ENCODE data around the gene STAT3. TPM values are rescaled to one million over a fixed set of nuclear protein-coding genes. Genes with fewer than 3 reads are reported as not detected.
"Not testable (repeated sequence)": the region's sequence is repeated elsewhere in the genome, so short reads cannot be mapped to it uniquely, and the experiment has no call there.

Gene STAT3
- total RNA-seq, 2 donors from 2014 or later, result 105 to 150 TPM

DNA sequence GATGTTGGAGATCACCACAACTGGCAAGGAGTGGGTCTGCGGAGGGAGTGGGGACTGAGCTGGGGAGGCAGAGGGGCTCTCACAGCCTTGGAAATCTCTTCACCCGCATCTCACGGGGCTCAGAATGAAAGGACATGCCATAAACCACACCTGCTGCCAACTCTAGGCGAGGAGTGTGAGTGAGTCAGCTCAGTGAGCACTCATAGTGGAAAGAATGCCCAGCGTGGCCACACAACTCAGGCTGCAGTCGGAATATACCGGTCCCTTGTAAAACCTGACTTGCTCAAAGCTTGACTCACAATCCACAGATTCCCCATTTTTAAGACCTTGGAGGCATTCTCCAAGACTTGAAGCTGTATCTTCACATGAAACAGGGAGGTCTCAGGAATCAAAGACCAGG is 63.2 kb downstream of the STAT3 start:
- no peak overlapping the region for H3K27ac ChIP-seq
- TF ChIP-seq, protein P1, sequence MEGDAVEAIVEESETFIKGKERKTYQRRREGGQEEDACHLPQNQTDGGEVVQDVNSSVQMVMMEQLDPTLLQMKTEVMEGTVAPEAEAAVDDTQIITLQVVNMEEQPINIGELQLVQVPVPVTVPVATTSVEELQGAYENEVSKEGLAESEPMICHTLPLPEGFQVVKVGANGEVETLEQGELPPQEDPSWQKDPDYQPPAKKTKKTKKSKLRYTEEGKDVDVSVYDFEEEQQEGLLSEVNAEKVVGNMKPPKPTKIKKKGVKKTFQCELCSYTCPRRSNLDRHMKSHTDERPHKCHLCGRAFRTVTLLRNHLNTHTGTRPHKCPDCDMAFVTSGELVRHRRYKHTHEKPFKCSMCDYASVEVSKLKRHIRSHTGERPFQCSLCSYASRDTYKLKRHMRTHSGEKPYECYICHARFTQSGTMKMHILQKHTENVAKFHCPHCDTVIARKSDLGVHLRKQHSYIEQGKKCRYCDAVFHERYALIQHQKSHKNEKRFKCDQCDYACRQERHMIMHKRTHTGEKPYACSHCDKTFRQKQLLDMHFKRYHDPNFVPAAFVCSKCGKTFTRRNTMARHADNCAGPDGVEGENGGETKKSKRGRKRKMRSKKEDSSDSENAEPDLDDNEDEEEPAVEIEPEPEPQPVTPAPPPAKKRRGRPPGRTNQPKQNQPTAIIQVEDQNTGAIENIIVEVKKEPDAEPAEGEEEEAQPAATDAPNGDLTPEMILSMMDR (IDR thresholded peaks at IDR 0.05), result no peak
- H3K36me3 ChIP-seq, result peaks cover 90% of the 10 kb centered on the region
- no peak for DNase-seq (ENCODE audit: low spot score)
- no peaks in the 10 kb centered on the region for H3K9me3 ChIP-seq
- H3K27me3 ChIP-seq, result no peaks in the 10 kb centered on the region
- no peak overlapping the region for H3K4me3 ChIP-seq
- H3K4me1 ChIP-seq, result peaks cover 0 to 18% of the 10 kb centered on the region in 2 donors

DNA sequence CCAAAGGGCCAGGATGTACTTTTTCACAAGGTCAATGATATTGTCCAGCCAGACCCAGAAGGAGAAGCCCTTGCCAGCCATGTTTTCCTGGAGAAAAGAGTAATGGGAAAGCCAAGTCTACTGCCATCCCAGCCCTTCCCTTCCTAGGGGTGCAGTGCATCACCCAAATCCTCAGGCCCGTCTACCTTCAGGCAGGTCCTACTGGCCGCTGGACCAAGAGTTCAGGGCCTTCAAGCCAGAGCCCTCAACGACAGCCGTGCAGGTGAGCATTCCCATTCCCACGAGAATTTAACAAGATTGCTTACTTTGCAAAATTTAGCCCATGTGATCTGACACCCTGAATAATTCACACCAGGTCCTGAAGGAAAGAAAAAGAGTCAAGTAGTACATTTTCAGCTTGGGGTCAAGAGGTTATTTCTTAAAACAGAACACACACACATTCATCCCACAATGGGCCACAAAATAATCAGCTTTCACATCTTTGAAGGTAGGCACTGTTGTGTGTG is 64.9 kb downstream of the STAT3 start:
- H3K4me3 ChIP-seq, result no peak overlapping the region
- H3K9me3 ChIP-seq, result no peaks in the 10 kb centered on the region
- no peak for DNase-seq (ENCODE audit: low spot score)
- H3K36me3 ChIP-seq, result peaks cover 88% of the 10 kb centered on the region
- TF ChIP-seq, protein P1 (IDR thresholded peaks at IDR 0.05), result no peak
- peak overlapping the region in 1 of 2 donors; percentile 36 for H3K27ac ChIP-seq
- no peaks in the 10 kb centered on the region for H3K27me3 ChIP-seq
- peaks cover 0 to 16% of the 10 kb centered on the region in 2 donors for H3K4me1 ChIP-seq

DNA sequence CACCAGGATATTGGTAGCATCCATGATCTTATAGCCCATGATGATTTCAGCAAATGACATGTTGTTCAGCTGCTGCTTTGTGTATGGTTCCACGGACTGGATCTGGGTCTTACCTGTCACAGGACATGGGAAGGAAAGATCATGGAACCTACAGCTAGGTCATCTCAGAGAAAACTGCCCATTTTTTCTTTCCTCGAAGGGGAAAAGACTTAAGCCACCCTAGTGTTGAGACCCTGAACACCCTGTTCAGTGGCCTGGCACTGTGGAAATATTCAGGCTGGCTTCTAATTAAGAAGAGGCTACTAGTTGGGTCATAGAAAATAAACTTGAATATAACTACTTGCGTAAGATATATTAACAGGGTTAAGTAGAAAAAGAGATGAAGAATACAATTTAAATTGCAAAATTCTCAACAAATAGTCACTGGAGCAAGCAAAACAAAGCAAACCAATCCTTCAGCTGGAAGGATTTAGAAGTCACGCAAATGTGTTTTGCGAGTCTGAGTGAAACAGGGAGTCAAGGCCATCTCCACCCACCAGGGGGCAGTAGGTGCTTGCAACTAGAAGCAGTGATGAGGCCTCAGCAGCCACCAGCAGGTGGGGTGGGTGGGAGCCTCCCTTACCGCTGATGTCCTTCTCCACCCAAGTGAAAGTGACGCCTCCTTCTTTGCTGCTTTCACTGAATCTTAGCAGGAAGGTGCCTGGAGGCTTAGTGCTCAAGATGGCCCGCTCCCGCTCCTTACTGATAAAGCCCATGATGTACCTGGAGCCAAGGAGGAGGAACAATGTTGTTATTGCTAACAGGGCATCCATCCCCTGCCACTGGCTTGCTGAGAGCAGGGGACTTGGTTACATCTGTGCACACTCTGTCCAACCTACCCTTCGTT is 65.6 kb downstream of the STAT3 start:
- H3K36me3 ChIP-seq, result peaks cover 86% of the 10 kb centered on the region
- peaks cover 0 to 15% of the 10 kb centered on the region in 2 donors for H3K4me1 ChIP-seq
- H3K4me3 ChIP-seq, result no peak overlapping the region
- H3K9me3 ChIP-seq, result no peaks in the 10 kb centered on the region
- H3K27ac ChIP-seq, result peak overlapping the region in 1 of 2 donors; percentile 36
- TF ChIP-seq, protein P1 (IDR thresholded peaks at IDR 0.05), result peak; percentile 96 to 99
- DNase-seq (ENCODE audit: low spot score), result peak; percentile 96
- no peaks in the 10 kb centered on the region for H3K27me3 ChIP-seq

DNA sequence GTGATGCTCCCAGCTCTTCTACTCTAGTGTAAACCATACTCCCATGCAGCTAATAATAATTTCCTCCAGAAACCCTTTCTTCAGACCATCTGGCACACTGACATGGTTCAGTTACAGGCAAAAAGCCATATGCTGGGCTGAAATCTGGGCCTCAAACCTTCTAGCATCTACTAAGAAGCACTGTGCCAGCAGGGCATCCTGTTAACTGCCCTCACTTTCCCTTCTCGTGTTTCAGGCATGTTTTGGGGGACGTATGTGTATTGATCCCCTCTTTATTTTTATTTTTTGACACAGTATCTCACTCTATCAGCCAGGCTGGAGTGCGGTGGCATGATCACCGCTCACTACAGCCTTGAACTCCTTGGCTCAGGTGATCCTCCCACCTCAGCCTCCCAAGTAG is 66.7 kb downstream of the STAT3 start:
- H3K27ac ChIP-seq, result no peak overlapping the region
- H3K36me3 ChIP-seq, result peaks cover 86% of the 10 kb centered on the region

DNA sequence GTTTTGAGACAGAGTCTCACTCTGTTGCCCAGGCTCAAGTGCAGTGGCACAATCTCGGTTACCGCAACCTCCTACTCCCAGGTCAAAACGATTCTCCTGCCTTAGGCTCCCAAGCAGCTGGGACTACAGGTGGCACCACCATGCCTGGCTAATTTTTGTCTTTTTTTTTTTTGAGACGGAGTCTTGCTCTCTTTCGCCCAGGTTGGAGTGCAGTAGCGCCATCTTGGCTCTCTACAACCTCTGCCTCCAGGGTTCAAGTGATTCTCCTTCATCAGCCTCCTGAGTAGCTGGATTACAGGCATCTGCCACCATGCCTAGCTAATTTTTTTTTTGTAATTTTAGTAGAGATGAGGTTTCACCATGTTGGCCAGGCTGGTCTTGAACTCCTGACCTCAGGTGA is 70.3 kb downstream of the STAT3 start:
- not testable (repeated sequence) for H3K4me3 ChIP-seq; DNase-seq (ENCODE audit: low spot score); H3K27ac ChIP-seq; H3K27me3 ChIP-seq; H3K9me3 ChIP-seq
- Histone ChIP-seq H3K36me3 (peaks cover 85% of the 10 kb centered on the region), H3K4me1 (peaks cover 0 to 17% of the 10 kb centered on the region in 2 donors)

More for the DNA sequence above, 66.7 kb downstream of the STAT3 start:
- DNase-seq (ENCODE audit: low spot score), result no peak
- Histone ChIP-seq H3K9me3 (no peaks in the 10 kb centered on the region), H3K4me1 (peaks cover 0 to 21% of the 10 kb centered on the region in 2 donors), H3K4me3 (no peak overlapping the region), H3K27me3 (no peaks in the 10 kb centered on the region)
- TF ChIP-seq, protein P1 (IDR thresholded peaks at IDR 0.05), result no peak

DNA sequence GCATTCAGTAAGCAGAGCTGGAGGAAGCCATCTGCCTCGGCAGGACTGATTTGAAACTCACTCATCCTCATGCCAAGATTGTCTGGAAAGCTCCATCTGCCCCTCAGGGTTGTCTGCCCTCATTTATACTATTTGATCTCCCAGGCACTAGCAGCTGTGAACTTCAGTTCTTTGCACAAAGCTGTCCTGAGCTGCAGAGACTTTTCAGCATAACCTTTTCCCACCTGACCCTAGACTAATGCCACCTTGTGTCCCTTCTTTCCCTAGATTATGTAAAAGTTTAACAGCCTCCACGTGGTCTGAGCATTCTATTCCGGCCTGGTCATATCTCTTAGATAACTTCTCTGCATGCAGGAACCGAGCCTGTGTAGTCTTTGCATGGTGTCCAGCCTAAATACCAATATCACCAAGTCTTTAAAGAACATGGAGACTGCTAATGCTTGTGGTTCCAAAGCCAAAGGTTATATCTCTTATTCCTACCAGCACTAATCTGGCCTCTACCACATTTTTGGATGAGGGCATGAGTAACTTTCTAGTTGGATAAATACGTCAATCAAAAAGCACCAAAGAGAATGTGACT is 70.9 kb downstream of the STAT3 start:
- no peak overlapping the region for H3K4me3 ChIP-seq
- H3K9me3 ChIP-seq, result no peaks in the 10 kb centered on the region
- H3K27ac ChIP-seq, result no peak overlapping the region
- peaks cover 80% of the 10 kb centered on the region for H3K36me3 ChIP-seq
- TF ChIP-seq, protein P1 (IDR thresholded peaks at IDR 0.05), result no peak
- peaks cover 0 to 21% of the 10 kb centered on the region in 2 donors for H3K4me1 ChIP-seq
- DNase-seq (ENCODE audit: low spot score), result no peak
- no peaks in the 10 kb centered on the region for H3K27me3 ChIP-seq

Data from right atrium auricular region (tissue), 2 donors.